Activated CD8-positive, alpha-beta memory T cell treated with anti-CD3 and anti-CD28 coated beads, Interleukin-2, amount 50 U/mL, for 4 hours (primary cell): ENCODE results near the gene FAM185A.
"Not testable (repeated sequence)": the region's sequence is repeated elsewhere in the genome, so short reads cannot be mapped to it uniquely, and the experiment has no call there.

ENCODE experiments used
- DNase-seq: peaks from one replicate; pipeline ENCODE4 v3.0.0-alpha.2; 2020

Gene FAM185A

GRCh38 chr7:102780926-102781325 is 32.1 kb downstream of the FAM185A start:
- not testable (repeated sequence) for DNase-seq

GRCh38 chr7:102788770-102789169 is 40.0 kb downstream of the FAM185A start:
- DNase-seq = not testable (repeated sequence)

- not testable (repeated sequence) for DNase-seq
Observed at GRCh38 chr7:102790364-102791100, 41.7 kb downstream of the FAM185A start.

GRCh38 chr7:102791367-102791766 is 42.6 kb downstream of the FAM185A start:
- DNase-seq = not testable (repeated sequence)

- DNase-seq = not testable (repeated sequence)
Observed at GRCh38 chr7:102791831-102792230, 43.0 kb downstream of the FAM185A start.

- not testable (repeated sequence) for DNase-seq
Observed at GRCh38 chr7:102794567-102794966, 45.8 kb downstream of the FAM185A start.

- DNase-seq = not testable (repeated sequence)
Observed at GRCh38 chr7:102795987-102796595, 47.3 kb downstream of the FAM185A start.

GRCh38 chr7:102806613-102807012 is 57.8 kb downstream of the FAM185A start:
- DNase-seq = no peak

- DNase-seq = no peak
Observed at GRCh38 chr7:102810916-102811315, 62.1 kb downstream of the FAM185A start.

GRCh38 chr7:102811942-102812678 is 63.3 kb downstream of the FAM185A start:
- no peak for DNase-seq

- no peak for DNase-seq
Observed at GRCh38 chr7:102813191-102814024, 64.6 kb downstream of the FAM185A start.

GRCh38 chr7:102814025-102814471 is 65.2 kb downstream of the FAM185A start:
- DNase-seq = no peak

- no peak for DNase-seq
Observed at GRCh38 chr7:102817616-102818573, 69.1 kb downstream of the FAM185A start.

GRCh38 chr7:102819151-102819550 is 70.4 kb downstream of the FAM185A start:
- DNase-seq = no peak

- DNase-seq = no peak
Observed at GRCh38 chr7:102821994-102822747, 73.4 kb downstream of the FAM185A start.

- no peak for DNase-seq
Observed at GRCh38 chr7:102823390-102824119, 74.8 kb downstream of the FAM185A start.

- no peak for DNase-seq
Observed at GRCh38 chr7:102828286-102828685, 79.5 kb downstream of the FAM185A start.

GRCh38 chr7:102829075-102829474 is 80.3 kb downstream of the FAM185A start:
- no peak for DNase-seq

- DNase-seq = no peak
Observed at GRCh38 chr7:102830197-102830596, 81.4 kb downstream of the FAM185A start.

GRCh38 chr7:102832674-102833073 is 83.9 kb downstream of the FAM185A start:
- DNase-seq = no peak
